NCI-H1436 (cell line): ENCODE measurements around the gene CACNA1C.

Source experiments
- DNase-seq: peaks from one replicate; lab custom pipeline; 2025; lab: John Stamatoyannopoulos, UW

Gene CACNA1C

DNA sequence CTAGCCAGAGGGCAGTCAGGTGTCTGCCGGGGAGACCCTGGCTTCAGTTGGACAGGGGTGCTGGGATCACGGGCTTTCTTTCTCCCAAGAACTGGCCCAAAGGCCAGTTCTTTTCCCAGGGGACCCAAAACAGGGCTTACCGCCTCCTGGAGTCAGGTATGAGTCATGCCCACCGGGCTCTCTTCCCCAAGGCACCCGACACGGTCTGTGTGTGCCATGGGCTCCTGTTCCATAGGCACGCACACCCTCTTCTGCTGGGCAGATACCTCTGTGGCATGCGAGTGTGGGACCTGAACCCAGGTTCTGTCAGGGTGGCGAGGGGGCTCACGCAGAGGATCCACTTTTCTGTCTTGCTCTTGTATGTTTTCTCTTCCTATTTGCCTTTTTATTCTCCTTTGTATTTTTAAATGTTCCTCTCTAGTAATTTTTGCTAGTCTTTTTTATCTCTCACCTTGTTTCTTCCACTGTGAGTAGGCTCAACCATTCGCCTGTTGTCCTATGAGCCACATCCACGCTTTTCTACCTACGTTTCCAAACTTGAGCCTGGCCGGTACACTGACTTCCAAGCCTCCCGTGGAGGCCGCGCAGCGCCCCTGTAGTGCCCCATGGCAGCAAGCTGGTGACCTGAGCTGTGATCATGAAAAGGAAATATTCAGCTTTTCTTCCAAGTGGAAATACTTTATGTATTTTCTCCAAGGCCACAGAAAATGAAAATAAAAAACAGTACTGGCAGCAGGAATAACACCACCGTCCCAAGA lies 362.2 kb downstream of the CACNA1C start:
- DNase-seq = no peak

DNA sequence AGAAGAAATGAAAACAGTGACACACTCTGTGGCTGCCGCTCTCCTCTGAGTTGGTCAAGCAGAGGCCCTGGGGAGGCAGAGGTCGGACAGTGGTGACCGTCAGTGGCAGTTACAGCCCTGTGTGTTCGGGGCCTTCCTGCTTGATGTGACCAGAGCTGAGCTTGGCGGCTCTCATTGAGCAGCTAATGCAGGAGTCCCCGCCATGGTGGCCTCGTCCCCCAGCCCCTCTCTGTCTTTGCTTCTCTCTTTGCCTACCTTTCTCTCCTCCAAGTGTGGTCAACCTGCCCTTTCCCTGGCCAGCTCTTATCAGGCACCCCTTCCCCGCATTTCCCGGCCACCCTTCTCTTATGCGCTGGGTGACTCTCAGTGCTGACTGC lies 362.8 kb downstream of the CACNA1C start:
- no peak for DNase-seq

DNA sequence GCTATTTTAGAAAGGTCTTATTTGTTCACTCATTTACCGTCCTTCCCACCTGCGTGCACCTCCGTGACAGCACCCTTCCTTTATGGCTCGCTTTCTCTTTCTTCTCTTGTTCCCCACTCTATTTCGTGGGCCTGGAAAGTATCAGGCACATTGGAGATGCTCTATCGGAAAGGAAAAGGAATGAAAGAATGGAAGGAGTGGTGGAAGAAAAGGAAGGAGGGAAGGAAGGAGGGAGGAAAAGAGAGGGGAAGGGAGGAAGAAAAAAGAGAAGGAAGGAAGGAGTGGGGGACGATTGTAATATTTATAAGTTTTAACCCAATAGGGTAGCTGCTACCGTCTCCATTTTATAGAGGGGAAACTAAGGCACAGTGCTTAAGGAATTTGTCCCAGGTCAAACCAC lies 363.4 kb downstream of the CACNA1C start:
- DNase-seq = no peak

DNA sequence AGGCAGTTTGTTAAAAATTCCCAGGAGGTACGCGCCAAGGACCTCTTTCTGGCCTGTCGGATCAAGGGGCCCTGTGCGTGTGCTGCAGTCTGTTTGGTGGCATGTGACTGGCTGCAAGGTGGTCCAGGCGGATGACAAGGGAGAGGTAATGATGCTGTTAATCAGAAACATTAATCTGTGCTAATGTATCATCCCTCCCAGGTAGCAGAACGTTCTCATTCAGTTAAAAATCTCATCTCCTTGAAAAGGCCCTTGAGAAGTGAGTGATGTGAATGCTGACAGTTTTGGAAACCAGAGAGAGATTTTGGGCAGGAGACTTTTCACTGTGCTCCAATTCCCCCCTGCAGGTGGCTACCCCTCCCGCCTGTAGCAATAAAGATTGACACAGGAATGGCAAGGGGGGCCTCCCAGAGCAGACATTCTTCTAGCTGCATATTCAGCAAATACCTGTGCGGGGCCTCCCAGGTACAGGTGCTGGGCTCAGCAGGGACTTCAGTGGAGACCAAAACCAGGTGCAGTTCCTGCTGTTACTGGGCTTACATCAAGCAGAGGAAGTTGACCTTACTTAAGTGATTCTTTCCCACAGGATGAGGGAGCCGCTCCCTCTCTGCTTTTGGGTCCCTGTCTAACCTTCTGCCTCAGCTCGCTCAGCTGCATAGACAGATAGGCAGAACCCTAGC lies 364.8 kb downstream of the CACNA1C start:
- DNase-seq = no peak

DNA sequence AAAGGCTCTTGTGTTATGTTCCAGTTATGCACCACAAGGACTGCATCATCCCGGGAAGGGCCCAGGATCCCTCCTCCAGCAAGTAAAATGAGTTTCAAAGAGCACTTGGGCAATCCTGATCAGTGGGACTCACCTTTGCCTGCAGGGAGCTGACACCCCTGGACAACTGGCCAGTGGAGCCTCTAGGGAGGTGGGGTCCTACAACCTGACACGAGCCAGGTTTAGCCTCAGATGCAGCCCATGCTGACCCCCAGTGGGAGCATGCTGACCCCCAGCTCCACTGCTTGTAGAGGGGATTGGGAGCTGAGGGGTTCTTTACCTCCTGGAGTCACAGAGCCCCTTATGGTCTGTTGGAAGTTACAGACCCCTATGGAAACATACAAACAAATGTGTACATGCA lies 365.8 kb downstream of the CACNA1C start:
- DNase-seq = no peak

DNA sequence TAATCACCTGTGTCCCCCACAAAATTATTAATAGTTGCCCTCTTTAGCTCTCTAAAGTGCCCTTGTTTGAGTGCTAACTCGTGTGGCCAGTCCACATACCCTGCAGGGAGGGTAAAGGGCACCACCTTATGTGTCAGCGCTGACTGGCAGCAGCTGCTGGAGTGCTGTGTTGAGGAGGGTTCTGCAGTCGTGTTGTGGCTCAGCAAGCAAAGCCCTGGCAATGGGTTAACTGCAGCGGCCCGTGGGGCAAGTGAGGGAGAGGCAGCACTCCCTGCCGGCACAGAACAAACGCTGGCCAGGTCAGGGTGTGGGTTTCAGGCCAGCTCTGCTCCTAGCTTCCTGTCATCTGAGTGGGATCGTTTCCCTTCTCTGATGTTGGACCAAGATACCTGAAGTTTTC lies 369.8 kb downstream of the CACNA1C start:
- DNase-seq = no peak

GRCh38 chr12:2429032-2429431 lies 376.2 kb downstream of the CACNA1C start:
- DNase-seq = no peak

GRCh38 chr12:2431810-2432209 lies 379.0 kb downstream of the CACNA1C start:
- DNase-seq = no peak

DNA sequence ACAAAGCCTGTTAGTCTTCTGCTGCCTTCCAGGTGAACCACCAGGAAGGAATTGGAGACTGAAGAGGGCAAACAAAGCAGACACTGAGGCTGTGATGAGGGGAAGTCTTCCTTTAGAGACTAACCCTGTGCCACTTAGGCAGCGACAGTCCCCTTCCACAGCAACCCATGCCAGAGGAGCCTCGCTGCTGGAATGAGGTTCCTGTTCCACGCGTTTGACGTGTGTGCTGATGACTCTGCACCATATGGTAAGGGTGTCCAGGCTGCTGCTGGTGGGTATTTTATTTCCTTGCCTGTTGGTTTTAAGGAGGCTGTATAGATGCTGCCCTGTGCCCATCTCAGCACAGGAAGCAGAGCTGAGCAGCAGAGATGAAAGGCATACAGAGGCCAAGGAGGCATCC lies 380.1 kb downstream of the CACNA1C start:
- DNase-seq = no peak

GRCh38 chr12:2435511-2435910 lies 382.7 kb downstream of the CACNA1C start:
- DNase-seq = no peak

DNA sequence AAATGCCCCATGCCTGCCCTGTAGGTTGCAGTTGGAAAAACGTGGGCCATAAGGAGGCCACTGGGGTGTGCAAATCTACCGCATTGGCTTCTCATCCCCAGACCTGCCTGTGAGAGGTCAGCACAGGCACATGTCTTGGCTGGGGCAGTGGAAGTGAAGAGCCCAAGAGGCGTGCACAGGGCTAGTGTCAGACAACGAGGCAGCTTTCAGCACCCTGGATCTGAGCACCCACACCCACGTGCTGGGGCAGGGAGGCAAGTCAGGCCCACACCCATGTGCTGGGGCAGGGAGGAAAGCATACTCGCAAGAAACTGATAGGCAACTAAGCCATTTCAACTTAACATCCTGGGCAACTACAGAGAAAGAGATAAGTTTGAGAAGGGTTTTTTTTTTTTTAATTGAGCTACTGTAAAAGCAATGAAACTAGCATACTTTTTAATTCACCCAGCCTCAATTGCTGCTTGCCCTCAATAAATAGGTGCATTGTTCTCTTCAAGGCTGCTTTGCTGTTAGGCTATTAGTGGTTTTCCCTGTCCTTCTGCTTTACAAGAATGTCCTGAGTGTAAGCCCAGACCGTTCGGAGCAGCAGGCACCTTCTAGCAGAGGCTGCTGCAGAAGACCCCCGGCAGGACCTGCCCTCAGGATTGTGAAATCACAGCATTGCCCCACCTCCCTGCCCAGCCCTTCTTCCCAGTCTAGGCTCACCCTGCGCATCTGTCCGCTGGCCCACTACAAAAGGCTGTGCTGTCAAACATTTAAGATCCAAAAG lies 386.7 kb downstream of the CACNA1C start:
- DNase-seq = no peak

DNA sequence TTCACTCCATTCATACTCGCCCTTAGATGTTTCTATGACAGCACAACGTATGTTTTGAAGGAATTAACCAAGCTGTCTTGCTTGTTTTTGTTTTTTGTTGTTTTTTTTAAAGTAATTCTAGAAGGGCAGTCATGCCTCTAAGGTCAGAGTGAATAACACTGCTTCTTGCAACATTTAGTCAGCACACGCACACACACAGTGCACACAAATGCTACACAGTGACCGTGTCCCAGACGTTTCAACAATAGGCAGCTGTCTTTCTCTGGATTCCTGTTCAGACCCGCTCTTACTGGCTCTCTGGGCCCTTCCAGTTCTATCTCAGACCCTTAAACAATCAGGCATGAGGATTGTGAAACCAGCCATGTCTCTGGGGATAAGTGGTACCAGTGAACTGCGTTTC lies 391.0 kb downstream of the CACNA1C start:
- DNase-seq = no peak

- no peak for DNase-seq
Measured at GRCh38 chr12:2445968-2446367, 393.2 kb downstream of the CACNA1C start.

DNA sequence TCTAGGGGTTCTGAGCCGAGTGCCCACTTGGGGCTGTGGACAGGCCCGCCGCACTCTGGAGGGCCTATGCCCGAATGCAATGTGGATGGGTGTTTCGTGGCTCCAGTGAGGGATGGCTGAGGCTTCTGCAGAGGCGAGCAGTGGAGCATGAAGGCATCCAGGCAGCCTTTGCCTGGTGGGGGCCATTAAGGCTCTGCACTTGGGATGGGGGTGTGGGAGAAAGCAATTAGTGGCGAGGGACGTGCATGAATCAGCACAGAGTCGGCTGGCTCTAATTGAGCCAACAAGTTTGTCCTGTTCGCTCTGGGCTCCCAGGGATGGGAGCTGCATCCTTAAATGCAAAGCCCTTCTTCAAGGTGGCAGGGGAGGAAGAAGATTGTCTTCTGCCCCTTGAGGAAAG lies 395.1 kb downstream of the CACNA1C start:
- no peak for DNase-seq

GRCh38 chr12:2449586-2449985 lies 396.8 kb downstream of the CACNA1C start:
- DNase-seq = no peak

GRCh38 chr12:2450553-2450952 lies 397.8 kb downstream of the CACNA1C start:
- DNase-seq = no peak

DNA sequence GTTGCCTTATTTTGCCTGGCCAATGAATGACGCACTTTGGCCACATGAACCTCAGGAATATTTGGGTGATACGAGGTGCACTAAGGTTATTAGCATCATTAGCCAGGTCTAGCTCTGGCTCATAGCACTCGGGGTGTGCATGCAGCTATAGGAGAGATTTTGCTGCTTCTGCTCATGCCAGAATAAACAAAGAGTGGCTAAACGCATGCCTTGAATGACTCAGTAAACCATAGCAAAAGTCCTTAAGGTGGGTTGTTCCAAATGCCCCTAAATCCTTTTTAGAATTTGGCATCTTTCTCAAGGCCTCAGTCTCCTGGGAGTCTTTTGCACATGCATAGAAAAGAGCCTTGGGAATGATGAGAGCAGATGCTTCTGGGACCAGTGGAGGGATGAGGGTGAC lies 398.2 kb downstream of the CACNA1C start:
- no peak for DNase-seq

- DNase-seq = no peak
Measured at GRCh38 chr12:2451497-2451896, 398.7 kb downstream of the CACNA1C start.

- DNase-seq = no peak
Measured at GRCh38 chr12:2453076-2453760, 400.4 kb downstream of the CACNA1C start.

GRCh38 chr12:2453761-2454090 lies 400.9 kb downstream of the CACNA1C start:
- DNase-seq = no peak

GRCh38 chr12:2454601-2455177 lies 401.9 kb downstream of the CACNA1C start:
- no peak for DNase-seq

DNA sequence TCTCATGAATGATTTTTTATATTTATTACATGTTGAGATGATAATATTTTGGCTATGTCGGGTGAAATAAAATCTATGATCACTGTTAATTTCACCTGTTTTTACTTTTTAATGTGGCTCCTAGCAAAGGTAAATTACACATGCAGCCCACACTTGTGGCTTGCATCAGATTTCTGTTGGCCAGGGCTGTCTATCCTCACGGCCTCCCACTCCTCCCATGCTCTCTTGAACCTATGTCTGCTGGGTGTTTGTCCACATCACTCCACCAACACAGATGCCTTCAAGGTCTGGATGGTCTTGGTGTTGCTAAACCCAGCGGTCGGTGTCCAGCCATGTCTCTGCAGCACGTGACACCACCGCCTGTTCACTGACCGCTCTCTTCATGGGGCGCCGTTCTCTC lies 402.6 kb downstream of the CACNA1C start:
- DNase-seq = no peak
